ENCODE data around the gene ETV6. TPM values are rescaled to one million over a fixed set of nuclear protein-coding genes. Genes with fewer than 3 reads are reported as not detected.
A peak's percentile ranks its signal among the peaks of the same experiment; 100 is the strongest.

Gene ETV6
- total and polyA plus RNA-seq, 8 donors: 5.1 to 31.6 (median 18.2) TPM

GRCh38 chr12:11863988-11864387, 214.5 kb downstream of the ETV6 start:
- no peak for FAIRE-seq
- H3K36me3 ChIP-seq: no peaks in the 10 kb centered on the region
- intact Hi-C loops (cut with DNase I): no loop called here
- peak; percentile 49 to 69 (median 60) for ATAC-seq
- no peak for TF ChIP-seq CTCF (IDR thresholded peaks at IDR 0.05)
- peak in 1 of 6 donors; percentile 41 for DNase-seq
- no peak overlapping the region for H3K4me3 ChIP-seq
- peak overlapping the region; percentile 9 to 72 (median 64) for H3K27ac ChIP-seq
- no peaks in the 10 kb centered on the region for H3K27me3 ChIP-seq
- H3K4me1 ChIP-seq: peaks cover 12 to 28% (median 20%) of the 10 kb centered on the region in 3 donors
- no peaks in the 10 kb centered on the region for H3K9me3 ChIP-seq
- WGBS, 2 donors: 29 to 37% methylated on average over 3 of the region's 3 CpGs

- 98% methylated on average over 4 of the region's 4 CpGs for WGBS, 2 donors
- Histone ChIP-seq H3K9me3 (no peaks in the 10 kb centered on the region), H3K36me3 (peaks cover 0 to 16% (median 0%) of the 10 kb centered on the region in 3 donors), H3K4me1 (peaks cover 12 to 28% (median 20%) of the 10 kb centered on the region in 3 donors), H3K4me3 (no peak overlapping the region), H3K27ac (no peak overlapping the region), H3K27me3 (no peaks in the 10 kb centered on the region)
- intact Hi-C loops (cut with DNase I): no loop called here
- no peak for DNase-seq
- no peak for FAIRE-seq
- ATAC-seq: no peak
- TF ChIP-seq CTCF (IDR thresholded peaks at IDR 0.05): no peak
These were observed 216.3 kb downstream of the ETV6 start for GRCh38 chr12:11865824-11866223.

GRCh38 chr12:11868027-11868426, 218.6 kb downstream of the ETV6 start:
- intact Hi-C loops (cut with DNase I): no loop called here
- no peak for FAIRE-seq

GRCh38 chr12:11869406-11869805, 219.9 kb downstream of the ETV6 start:
- WGBS, 2 donors: 97 to 98% methylated on average over 17 to 18 of the region's 18 CpGs
- no peak for TF ChIP-seq CTCF (IDR thresholded peaks at IDR 0.05)
- intact Hi-C loops (cut with DNase I): no loop called here
- H3K27me3 ChIP-seq: no peaks in the 10 kb centered on the region
- H3K27ac ChIP-seq: no peak overlapping the region
- peaks cover 0 to 17% (median 0%) of the 10 kb centered on the region in 3 donors for H3K36me3 ChIP-seq
- ATAC-seq (no peak), FAIRE-seq (no peak), DNase-seq (no peak)
- no peaks in the 10 kb centered on the region for H3K9me3 ChIP-seq
- no peak overlapping the region for H3K4me3 ChIP-seq
- H3K4me1 ChIP-seq: peaks cover 0 to 3% (median 0%) of the 10 kb centered on the region in 3 donors

More at GRCh38 chr12:11868027-11868426, 218.6 kb downstream of the ETV6 start:
- 85 to 93% methylated on average over 1 of the region's 1 CpG for WGBS, 2 donors
- no peak overlapping the region for H3K4me3 ChIP-seq
- H3K27ac ChIP-seq: no peak overlapping the region
- DNase-seq (no peak), ATAC-seq (no peak)
- H3K27me3 ChIP-seq: no peaks in the 10 kb centered on the region
- no peak for TF ChIP-seq CTCF (IDR thresholded peaks at IDR 0.05)
- peaks cover 0 to 17% (median 0%) of the 10 kb centered on the region in 3 donors for H3K36me3 ChIP-seq
- H3K9me3 ChIP-seq: no peaks in the 10 kb centered on the region
- peaks cover 12 to 17% (median 12%) of the 10 kb centered on the region in 3 donors for H3K4me1 ChIP-seq

GRCh38 chr12:11870041-11870451, 220.6 kb downstream of the ETV6 start:
- no peak overlapping the region for H3K4me3 ChIP-seq
- FAIRE-seq (no peak), DNase-seq (no peak), ATAC-seq (no peak)
- 73 to 81% methylated on average over 8 of the region's 8 CpGs for WGBS, 2 donors
- no peaks in the 10 kb centered on the region for H3K27me3 ChIP-seq
- no peak for TF ChIP-seq CTCF (IDR thresholded peaks at IDR 0.05)
- peaks cover 0 to under 1% (median under 1%) of the 10 kb centered on the region in 3 donors for H3K4me1 ChIP-seq
- no peak overlapping the region for H3K27ac ChIP-seq
- intact Hi-C loops (cut with DNase I): no loop called here
- peaks cover 0 to 17% (median 0%) of the 10 kb centered on the region in 3 donors for H3K36me3 ChIP-seq
- no peaks in the 10 kb centered on the region for H3K9me3 ChIP-seq
